Right ventricle myocardium inferior (tissue), 1 donor: Measurements from ENCODE around the gene GPR61. TPM values are rescaled to one million over a fixed set of nuclear protein-coding genes. Genes with fewer than 3 reads are reported as not detected.

Experiments
- ATAC-seq: fragments of 200-7000 bp; cut with Tn5 transposase; one replicate; pipeline ENCODE4 v1.9.1; 2020; ENCODE audit warnings: mild to moderate bottlenecking, moderate library complexity
- DNase-seq: peaks from one replicate; pipeline ENCODE4 v3.0.0; 2021; ENCODE audit errors: missing footprints
- intact Hi-C: fragments of 100-400 bp; cut with DNase I; formaldehyde crosslinking; loops from one replicate; pipeline ENCODE4 v1.11.0; 2022
- total RNA-seq: library from RNA; stranded (reverse); fragmentation: NEBNext Ultra II Directional; extraction: Animal tissue kit (Norgen Biotek cat#: 25700); gene quantifications from one replicate; pipeline ENCODE4 v1.2.1, GENCODE V29; 2021
- donor health status: DM: no; HTN: yes; CAD: no; lungs with severe emphysema.

The GPR61 gene
- total RNA-seq, 1 donor from 2014 or later = not detected

DNA sequence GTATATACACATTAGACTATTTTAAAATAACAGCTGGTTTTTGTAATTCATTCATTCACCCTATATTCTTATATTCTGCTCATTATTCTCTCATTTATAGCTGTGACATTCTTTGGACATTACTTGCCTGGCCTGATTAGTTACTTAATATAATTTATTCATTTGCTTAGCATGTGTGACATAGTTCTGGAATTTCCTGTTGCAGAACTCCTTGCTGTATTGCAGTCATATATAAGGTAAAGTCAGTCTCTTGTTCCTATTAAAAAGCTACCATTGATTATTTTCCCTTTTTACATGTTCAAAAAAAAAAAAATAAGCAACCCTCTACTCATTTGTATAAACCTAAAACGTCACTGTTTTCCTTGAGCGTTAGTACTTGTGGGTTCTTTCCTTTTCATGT, 55.9 kb downstream of the GPR61 start:
- ATAC-seq = no peak
- intact Hi-C loops = no loop called here
- no peak for DNase-seq

Other genes starting within 250 kb of the GPR61 start
- gene MYBPHL, start 232.9 kb upstream of the GPR61 start, total RNA-seq = not detected
- 121 TPM for gene SORT1, start 142.0 kb upstream of the GPR61 start, total RNA-seq
- 62.4 TPM for gene PSMA5, start 113.4 kb upstream of the GPR61 start, total RNA-seq
- 33.0 TPM for gene SYPL2, start 73.3 kb upstream of the GPR61 start, total RNA-seq
- gene ATXN7L2, start 56.0 kb upstream of the GPR61 start, total RNA-seq = 2.5 TPM
- gene CYB561D1, start 45.8 kb upstream of the GPR61 start, total RNA-seq = 5.8 TPM
- 18.3 TPM for gene AMIGO1, start 30.1 kb upstream of the GPR61 start, total RNA-seq
- 2.3 TPM for gene GNAI3, start 8.7 kb downstream of the GPR61 start, total RNA-seq
- gene GNAT2, start 79.7 kb downstream of the GPR61 start, total RNA-seq = not detected
- 11.9 TPM for gene AMPD2, start 80.0 kb downstream of the GPR61 start, total RNA-seq
- gene GSTM4, start 116.2 kb downstream of the GPR61 start, total RNA-seq = 35.1 TPM
- 77.4 TPM for gene GSTM2, start 128.2 kb downstream of the GPR61 start, total RNA-seq
- not detected for gene GSTM1, start 147.9 kb downstream of the GPR61 start, total RNA-seq
- gene GSTM5, start 172.4 kb downstream of the GPR61 start, total RNA-seq = 2.8 TPM
- gene GSTM3, start 201.2 kb downstream of the GPR61 start, total RNA-seq = 121 TPM
- gene EPS8L3, start 224.1 kb downstream of the GPR61 start, total RNA-seq = not detected